ENCODE results near the gene MYCBP2.

Gene MYCBP2

DNA sequence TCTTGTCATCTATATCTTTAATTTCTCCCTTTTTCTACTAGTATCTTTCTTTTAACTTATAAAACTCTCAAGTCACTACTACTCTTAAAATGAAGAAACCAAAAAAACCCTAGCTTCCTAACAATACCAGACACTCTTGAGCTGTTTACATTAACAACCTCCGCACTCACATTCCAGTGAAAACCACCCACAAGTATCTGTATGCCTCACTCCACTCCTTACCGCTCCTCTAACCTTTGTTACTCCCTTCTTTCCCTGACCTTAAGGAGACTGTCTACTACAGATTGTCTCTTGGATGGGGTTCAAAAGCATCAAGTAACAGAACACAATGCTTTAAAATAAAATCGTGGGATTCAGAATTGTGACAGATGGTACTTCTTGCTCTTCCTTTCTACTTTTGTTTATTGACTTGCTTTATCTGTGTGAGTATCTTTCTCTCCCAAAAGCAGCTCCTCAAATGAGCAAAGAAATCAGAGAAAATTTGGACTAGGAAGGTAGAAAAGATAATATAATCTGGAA, 189.9 kb downstream of the MYCBP2 start:
- no peak overlapping the region for H3K4me3 ChIP-seq (ENCODE audit: low read depth, low read length)
- TF ChIP-seq, protein P1, sequence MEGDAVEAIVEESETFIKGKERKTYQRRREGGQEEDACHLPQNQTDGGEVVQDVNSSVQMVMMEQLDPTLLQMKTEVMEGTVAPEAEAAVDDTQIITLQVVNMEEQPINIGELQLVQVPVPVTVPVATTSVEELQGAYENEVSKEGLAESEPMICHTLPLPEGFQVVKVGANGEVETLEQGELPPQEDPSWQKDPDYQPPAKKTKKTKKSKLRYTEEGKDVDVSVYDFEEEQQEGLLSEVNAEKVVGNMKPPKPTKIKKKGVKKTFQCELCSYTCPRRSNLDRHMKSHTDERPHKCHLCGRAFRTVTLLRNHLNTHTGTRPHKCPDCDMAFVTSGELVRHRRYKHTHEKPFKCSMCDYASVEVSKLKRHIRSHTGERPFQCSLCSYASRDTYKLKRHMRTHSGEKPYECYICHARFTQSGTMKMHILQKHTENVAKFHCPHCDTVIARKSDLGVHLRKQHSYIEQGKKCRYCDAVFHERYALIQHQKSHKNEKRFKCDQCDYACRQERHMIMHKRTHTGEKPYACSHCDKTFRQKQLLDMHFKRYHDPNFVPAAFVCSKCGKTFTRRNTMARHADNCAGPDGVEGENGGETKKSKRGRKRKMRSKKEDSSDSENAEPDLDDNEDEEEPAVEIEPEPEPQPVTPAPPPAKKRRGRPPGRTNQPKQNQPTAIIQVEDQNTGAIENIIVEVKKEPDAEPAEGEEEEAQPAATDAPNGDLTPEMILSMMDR (IDR thresholded peaks at IDR 0.05; ENCODE audit: low read depth, low read length, missing control alignments): no peak
- DNase-seq (ENCODE audit: low read depth): peak; percentile 57
- in situ Hi-C loops (cut with HindIII; ENCODE audit: low sequenced_read_pairs): no loop called here

DNA sequence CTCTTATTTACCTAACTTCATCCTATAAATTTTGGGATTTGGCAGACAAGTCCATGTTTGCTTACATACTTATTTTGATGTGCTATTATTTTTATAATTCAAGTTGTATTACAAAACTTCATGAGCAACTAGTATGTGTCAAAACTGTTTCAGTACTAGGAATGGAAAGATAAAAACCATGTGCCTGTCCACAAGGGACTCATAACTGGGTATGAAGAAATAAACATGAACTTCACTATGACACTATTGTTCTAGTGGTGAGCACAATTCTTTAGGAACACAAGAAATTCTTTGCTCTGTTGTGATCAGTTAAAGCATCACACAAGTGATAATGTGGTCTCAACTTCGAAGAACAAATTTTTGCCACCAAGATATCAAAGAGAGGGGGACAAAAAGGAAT, 202.5 kb downstream of the MYCBP2 start:
- no peak for DNase-seq (ENCODE audit: low read depth)
- no peak overlapping the region for H3K4me3 ChIP-seq (ENCODE audit: low read depth, low read length)
- TF ChIP-seq, protein P1 (IDR thresholded peaks at IDR 0.05; ENCODE audit: low read depth, low read length, missing control alignments): no peak
- in situ Hi-C loops (cut with HindIII; ENCODE audit: low sequenced_read_pairs): no loop called here

DNA sequence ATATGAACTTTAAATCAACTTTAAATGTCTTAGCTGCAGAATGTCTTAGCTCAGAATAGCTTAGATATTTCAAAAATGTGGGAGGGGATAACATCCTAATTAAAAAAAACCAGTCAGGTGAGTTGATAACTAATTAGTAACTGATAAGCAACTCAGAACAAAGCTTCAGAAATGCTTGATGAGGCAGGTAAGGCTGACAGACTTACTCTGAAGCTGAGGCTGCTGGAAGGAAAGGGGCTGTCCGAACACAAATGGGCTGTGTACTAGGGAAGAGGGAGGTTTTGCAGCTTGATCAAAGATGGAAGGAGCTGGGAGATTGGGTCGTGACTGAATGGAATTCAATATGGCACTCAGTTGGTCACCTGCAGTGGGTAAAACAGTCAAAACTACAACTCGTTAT, 208.8 kb downstream of the MYCBP2 start:
- no peak for DNase-seq (ENCODE audit: low read depth)
- TF ChIP-seq, protein P1 (IDR thresholded peaks at IDR 0.05; ENCODE audit: low read depth, low read length, missing control alignments): no peak
- in situ Hi-C loops (cut with HindIII; ENCODE audit: low sequenced_read_pairs): no loop called here
- no peak overlapping the region for H3K4me3 ChIP-seq (ENCODE audit: low read depth, low read length)

DNA sequence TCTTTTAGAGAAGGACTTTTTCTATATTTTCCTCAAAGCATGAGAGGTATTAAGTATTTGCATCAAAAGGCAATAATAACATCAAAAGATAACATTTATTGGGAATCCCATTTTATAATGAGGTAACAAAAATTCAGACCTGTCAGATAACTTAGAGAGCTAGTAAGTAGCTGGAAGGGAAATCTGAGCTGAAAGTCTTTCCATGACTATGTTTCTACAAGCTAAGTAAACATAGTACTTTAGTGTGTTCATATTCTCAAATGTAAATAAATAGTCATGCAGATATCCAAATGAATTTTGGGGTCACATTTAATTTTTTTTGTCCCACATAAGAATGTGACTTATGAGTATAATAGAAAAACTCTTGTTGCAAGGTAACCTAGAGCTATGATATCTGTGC, 212.6 kb downstream of the MYCBP2 start:
- TF ChIP-seq, protein P1 (IDR thresholded peaks at IDR 0.05; ENCODE audit: low read depth, low read length, missing control alignments): no peak
- no peak for DNase-seq (ENCODE audit: low read depth)
- no peak overlapping the region for H3K4me3 ChIP-seq (ENCODE audit: low read depth, low read length)
- in situ Hi-C loops (cut with HindIII; ENCODE audit: low sequenced_read_pairs): no loop called here

DNA sequence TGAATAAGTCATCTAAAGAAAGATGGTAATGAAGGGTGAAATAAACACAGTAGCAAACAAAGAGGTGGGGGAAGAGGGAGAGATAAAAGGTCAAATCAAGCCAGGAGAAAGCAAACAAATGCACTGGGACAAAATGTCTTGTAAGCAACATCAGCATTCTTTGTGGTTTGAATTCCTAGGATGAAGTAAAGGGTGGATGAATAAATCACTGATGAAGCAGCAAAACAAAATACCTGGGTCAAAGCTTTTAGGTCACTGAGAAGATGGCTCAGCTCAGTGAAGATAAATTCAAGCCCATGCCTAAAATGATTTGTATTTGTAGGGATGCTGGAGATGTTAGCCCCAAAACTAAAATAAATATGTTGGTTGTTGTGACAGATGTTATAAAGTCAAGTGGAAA, 213.4 kb downstream of the MYCBP2 start:
- DNase-seq (ENCODE audit: low read depth): no peak
- TF ChIP-seq, protein P1 (IDR thresholded peaks at IDR 0.05; ENCODE audit: low read depth, low read length, missing control alignments): no peak
- no peak overlapping the region for H3K4me3 ChIP-seq (ENCODE audit: low read depth, low read length)
- in situ Hi-C loops (cut with HindIII; ENCODE audit: low sequenced_read_pairs): no loop called here

DNA sequence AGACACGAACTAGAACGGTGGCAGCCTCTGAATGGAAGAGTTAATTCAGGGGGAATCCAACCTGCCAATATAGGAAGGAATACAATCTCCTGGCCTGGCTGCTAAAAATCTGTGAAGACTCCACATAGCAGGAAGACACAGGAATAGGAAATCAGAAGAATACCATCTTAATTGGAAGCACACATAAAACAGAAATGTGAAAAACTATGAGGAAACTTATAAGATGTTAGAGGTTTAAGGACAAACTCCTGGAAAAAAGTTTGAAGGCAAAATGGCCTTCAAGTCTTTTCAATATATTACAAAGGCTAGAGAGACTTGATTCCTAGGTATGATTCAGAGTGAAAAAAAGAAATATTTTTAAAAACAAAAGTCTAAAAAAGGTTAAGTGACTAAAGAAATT, 221.8 kb downstream of the MYCBP2 start:
- DNase-seq (ENCODE audit: low read depth): no peak
- no peak overlapping the region for H3K4me3 ChIP-seq (ENCODE audit: low read depth, low read length)
- in situ Hi-C loops (cut with HindIII; ENCODE audit: low sequenced_read_pairs): no loop called here
- TF ChIP-seq, protein P1 (IDR thresholded peaks at IDR 0.05; ENCODE audit: low read depth, low read length, missing control alignments): no peak

DNA sequence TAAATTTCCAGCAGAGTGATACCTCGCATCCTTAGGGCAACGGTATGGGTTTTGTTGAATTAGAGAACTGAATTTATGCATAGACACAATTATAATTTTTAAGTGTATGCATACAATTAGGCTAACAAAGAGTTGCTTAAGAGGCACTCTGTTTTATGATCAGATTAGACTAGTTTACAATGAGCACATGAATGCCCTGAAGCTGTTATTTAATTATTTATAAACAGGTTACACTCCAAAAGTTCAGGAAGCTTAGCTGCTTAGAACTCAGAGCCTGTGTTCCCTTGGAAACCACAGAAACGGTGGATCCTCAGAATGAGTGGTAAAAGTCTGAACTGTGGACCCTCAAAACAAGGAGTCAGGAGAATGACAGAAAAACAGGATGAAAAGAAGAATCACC, 227.5 kb downstream of the MYCBP2 start:
- no peak overlapping the region for H3K4me3 ChIP-seq (ENCODE audit: low read depth, low read length)
- TF ChIP-seq, protein P1 (IDR thresholded peaks at IDR 0.05; ENCODE audit: low read depth, low read length, missing control alignments): no peak
- no peak for DNase-seq (ENCODE audit: low read depth)
- in situ Hi-C loops (cut with HindIII; ENCODE audit: low sequenced_read_pairs): no loop called here
